Activated CD4-positive, alpha-beta T cell treated with anti-CD3 and anti-CD28 coated beads, Interleukin-2, amount 10 ng/mL, durations not matched to agents 24 days and 14 days (primary cell): Measurements from ENCODE around the gene NPIPB12. TPM values are rescaled to one million over a fixed set of nuclear protein-coding genes. Genes with fewer than 3 reads are reported as not detected.

Source experiments
- total RNA-seq: library from RNA; stranded (reverse); gene quantifications from 2 replicates; pipeline ENCODE4 v1.2.3, GENCODE V29; 2022

Gene NPIPB12
- total RNA-seq, 1 donor from 2014 or later: 78.8 TPM

Other genes with a start within 250 kb of the NPIPB12 start
- gene NPIPB11, start 99.7 kb downstream of the NPIPB12 start, total RNA-seq: 2.3 and 2.4 TPM in 2 replicates
- gene BOLA2, start 52.1 kb downstream of the NPIPB12 start, total RNA-seq: 18.4 and 18.5 TPM in 2 replicates
- 49.2 and 65.1 TPM in 2 replicates for gene SLX1B, start 51.9 kb downstream of the NPIPB12 start, total RNA-seq
- gene SULT1A4, start 46.5 kb downstream of the NPIPB12 start, total RNA-seq: 2.7 and 3.1 TPM in 2 replicates
- gene SPN, start 156.8 kb upstream of the NPIPB12 start, total RNA-seq: 157 and 165 TPM in 2 replicates
- 5.8 and 6.3 TPM in 2 replicates for gene QPRT, start 172.8 kb upstream of the NPIPB12 start, total RNA-seq
- 17.0 and 17.8 TPM in 2 replicates for gene C16orf54, start 239.6 kb upstream of the NPIPB12 start, total RNA-seq